Panc1 (cell line): ENCODE results near the gene SLC9A8. TPM values are rescaled to one million over a fixed set of nuclear protein-coding genes. Genes with fewer than 3 reads are reported as not detected.
A peak's percentile ranks its signal among the peaks of the same experiment; 100 is the strongest.
"Not testable (repeated sequence)": the region's sequence is repeated elsewhere in the genome, so short reads cannot be mapped to it uniquely, and the experiment has no call there.

Experiments
- ATAC-seq: fragments of 200-7000 bp; cut with Tn5 transposase; 2 replicates; pipeline ENCODE4 v1.9.1; 2020; ENCODE audit warnings: mild to moderate bottlenecking, moderate library complexity
- BruUV-seq: library from RNA; stranded (reverse); fragments of 400-500 nt; replicated peaks from 2 replicates; lab custom pipeline; 2021; lab: Mats Ljungman, UMichigan
- CTCF ChIA-PET: fragments of 300-600 bp; sonication (Branson Sonifier 250); formaldehyde crosslinking; loops from one replicate; lab custom pipeline; 2022; ENCODE audit warnings: antibody characterized with exemption; lab: Charles Lee
- POLR2A ChIA-PET: fragments of 300-600 bp; sonication (Branson Sonifier 250); formaldehyde crosslinking; loops from one replicate; lab custom pipeline; 2022; ENCODE audit warnings: antibody characterized with exemption; lab: Charles Lee
- DNase-seq: peaks from one replicate; pipeline ENCODE4 v3.0.0-alpha.2; 2010; ENCODE audit warnings: low read depth, low spot score
- H3K27ac ChIP-seq: 2 replicates; pipeline ENCODE4 v1.5.1; 2011; ENCODE audit warnings: mild to moderate bottlenecking, low read length, inconsistent platforms
- H3K27me3 ChIP-seq: fragments of 200-500 bp; sonication (Bioruptor generic); 2 replicates; pipeline ENCODE4 v1.6.0; 2014; ENCODE audit warnings: low read length, inconsistent platforms; ENCODE audit not compliant: control insufficient read depth, insufficient read depth
- H3K36me3 ChIP-seq: fragments of 200-500 bp; sonication (Bioruptor generic); 2 replicates; pipeline ENCODE4 v1.5.1; 2014; ENCODE audit warnings: inconsistent platforms, mild to moderate bottlenecking, low read length, moderate library complexity; ENCODE audit not compliant: control insufficient read depth, insufficient read depth
- H3K4me1 ChIP-seq: 2 replicates; pipeline ENCODE4 v1.5.1; 2011; ENCODE audit warnings: inconsistent platforms, mild to moderate bottlenecking, low read length, moderate library complexity; ENCODE audit not compliant: control insufficient read depth, insufficient read depth
- H3K4me3 ChIP-seq, 2 experiments: 2 replicates each; pipeline ENCODE4 v1.5.1; 2011 to 2012; ENCODE audit warnings: low read depth in 2 of 2, low read length in 2 of 2, mild to moderate bottlenecking in 2 of 2, inconsistent platforms in 1 of 2, moderate library complexity in 1 of 2
- H3K9me3 ChIP-seq: fragments of 200-500 bp; sonication (Bioruptor generic); 2 replicates; pipeline ENCODE4 v1.5.1; 2014; ENCODE audit warnings: low read depth, mild to moderate bottlenecking, inconsistent platforms, low read length, moderate library complexity; ENCODE audit not compliant: control insufficient read depth, insufficient read depth
- CTCF ChIP-seq: fragments of 450-650 bp; IDR thresholded peaks from 2 replicates; pipeline ENCODE4 v1.5.1; 2017; ENCODE audit warnings: mild to moderate bottlenecking
- POLR2AphosphoS5 ChIP-seq: IDR thresholded peaks from 2 replicates; pipeline ENCODE4 v1.6.1; 2012; ENCODE audit warnings: mild to moderate bottlenecking, low read depth, low read length, moderate library complexity
- REST ChIP-seq, 2 experiments: IDR thresholded peaks; 2 replicates each; pipeline ENCODE4 v1.6.1; 2011 to 2012; ENCODE audit warnings: low read depth in 2 of 2, control low read depth in 1 of 2, low read length in 1 of 2, mild to moderate bottlenecking in 1 of 2, moderate library complexity in 1 of 2; ENCODE audit not compliant: insufficient read depth in 1 of 2
- SIN3A ChIP-seq: IDR thresholded peaks from 2 replicates; pipeline ENCODE4 v1.6.1; 2012; ENCODE audit warnings: low read depth, mild to moderate bottlenecking, low read length, moderate library complexity, borderline replicate concordance; ENCODE audit not compliant: insufficient read depth
- TCF7L2 ChIP-seq: IDR thresholded peaks from 2 replicates; pipeline ENCODE4 v1.6.1; 2011; ENCODE audit warnings: mild to moderate bottlenecking, low read depth, low read length, inconsistent platforms
- in situ Hi-C: cut with HindIII; loops from 2 replicates; pipeline ENCODE4 v1.10.0; 2016; ENCODE audit warnings: low sequenced_read_pairs, low pct_unique_long_range_greater_than_20kb
- intact Hi-C: fragments of 100-400 bp; cut with micrococcal nuclease; formaldehyde crosslinking; loops from one replicate; pipeline ENCODE4 v1.10.0; 2022; ENCODE audit not compliant: unreplicated experiment
- total RNA-seq: library from RNA; stranded (reverse); gene quantifications from one replicate; pipeline ENCODE4 v1.2.1, GENCODE V29; 2021; ENCODE audit not compliant: unreplicated experiment

The SLC9A8 gene
- total RNA-seq, 1 experiment from 2014 or later = 6.7 TPM

- Histone ChIP-seq H3K27me3 (no peaks in the 10 kb centered on the region), H3K27ac (peak overlapping the region; percentile 0; the same call in 1 of the 2 replicates), H3K4me3 (no peak overlapping the region), H3K4me1 (peaks cover 7% of the 10 kb centered on the region), H3K36me3 (no peaks in the 10 kb centered on the region), H3K9me3 (no peaks in the 10 kb centered on the region)
- ChIA-PET POLR2A (no interaction called here), CTCF (no interaction called here)
- DNase-seq = no peak
- TF ChIP-seq CTCF (no peak), SIN3A (no peak), REST (IDR thresholded peaks at IDR 0.05; ENCODE audit: insufficient read depth in 1 of 2, low read depth in 2 of 2, low read length in 1 of 2) (no peak), POLR2AphosphoS5 (no peak), TCF7L2 (no peak)
- ATAC-seq = no peak
- intact Hi-C loops (no loop called here), in situ Hi-C loops (no loop called here)
- BruUV-seq = no TSS peak
Measured at GRCh38 chr20:49769048-49769581, 43.5 kb upstream of the SLC9A8 start.

GRCh38 chr20:49770634-49771033 lies 42.0 kb upstream of the SLC9A8 start:
- peaks cover 15% of the 10 kb centered on the region for H3K4me1 ChIP-seq
- peak overlapping the region; percentile 17; the same call in 1 of the 2 replicates for H3K27ac ChIP-seq
- BruUV-seq = no TSS peak
- no peaks in the 10 kb centered on the region for H3K36me3 ChIP-seq
- in situ Hi-C loops (no loop called here), intact Hi-C loops (no loop called here)
- H3K4me3 ChIP-seq = no peak overlapping the region
- DNase-seq (no peak), ATAC-seq (no peak)
- TF ChIP-seq REST (IDR thresholded peaks at IDR 0.05; ENCODE audit: insufficient read depth in 1 of 2, low read depth in 2 of 2, low read length in 1 of 2) = no peak
- TF ChIP-seq POLR2AphosphoS5 = no peak
- TF ChIP-seq TCF7L2 = no peak
- TF ChIP-seq SIN3A = no peak
- TF ChIP-seq CTCF = no peak
- H3K27me3 ChIP-seq = no peaks in the 10 kb centered on the region
- no peaks in the 10 kb centered on the region for H3K9me3 ChIP-seq
- ChIA-PET CTCF (no interaction called here), POLR2A (no interaction called here)

DNA sequence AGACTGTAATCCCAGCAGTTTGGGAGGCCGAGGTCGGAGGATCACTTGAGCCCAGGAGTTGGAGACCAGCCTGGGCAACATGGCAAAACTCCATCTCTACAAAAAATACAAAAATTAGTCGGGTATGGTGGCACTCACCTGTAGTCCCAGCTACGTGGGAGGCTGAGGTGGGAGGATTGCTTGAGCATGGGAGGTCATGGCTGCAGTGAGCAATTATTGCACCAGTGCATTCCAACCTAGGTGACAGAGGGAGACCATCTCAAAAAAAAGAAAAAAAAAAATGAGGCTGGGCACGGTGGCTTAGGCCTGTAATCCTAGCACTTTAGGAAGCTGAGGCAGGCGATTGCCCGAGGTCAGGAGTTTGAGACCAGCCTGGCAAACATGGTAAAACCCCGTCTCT lies 38.4 kb upstream of the SLC9A8 start:
- DNase-seq, H3K27ac ChIP-seq, intact Hi-C loops, CTCF ChIA-PET, H3K36me3 ChIP-seq, ATAC-seq, in situ Hi-C loops, H3K4me3 ChIP-seq, BruUV-seq, H3K9me3 ChIP-seq, H3K27me3 ChIP-seq: not testable (repeated sequence)
- peaks cover 17% of the 10 kb centered on the region for H3K4me1 ChIP-seq
- POLR2A ChIA-PET = interaction anchor here (0.6 kb wide), 1 partner anchor 63 kb away, joined by 3 read pairs; no protein-coding TSS in a partner anchor
